NCI-H82 treated with DMSO at 0.1 percent for 48 hours (cell line): ENCODE data around the gene RNPEP.
"Not testable (repeated sequence)": the region's sequence is repeated elsewhere in the genome, so short reads cannot be mapped to it uniquely, and the experiment has no call there.

Experiments used
- DNase-seq: peaks from one replicate; lab custom pipeline; 2025; ENCODE audit not compliant: unreplicated experiment; lab: John Stamatoyannopoulos, UW

RNPEP gene

DNA sequence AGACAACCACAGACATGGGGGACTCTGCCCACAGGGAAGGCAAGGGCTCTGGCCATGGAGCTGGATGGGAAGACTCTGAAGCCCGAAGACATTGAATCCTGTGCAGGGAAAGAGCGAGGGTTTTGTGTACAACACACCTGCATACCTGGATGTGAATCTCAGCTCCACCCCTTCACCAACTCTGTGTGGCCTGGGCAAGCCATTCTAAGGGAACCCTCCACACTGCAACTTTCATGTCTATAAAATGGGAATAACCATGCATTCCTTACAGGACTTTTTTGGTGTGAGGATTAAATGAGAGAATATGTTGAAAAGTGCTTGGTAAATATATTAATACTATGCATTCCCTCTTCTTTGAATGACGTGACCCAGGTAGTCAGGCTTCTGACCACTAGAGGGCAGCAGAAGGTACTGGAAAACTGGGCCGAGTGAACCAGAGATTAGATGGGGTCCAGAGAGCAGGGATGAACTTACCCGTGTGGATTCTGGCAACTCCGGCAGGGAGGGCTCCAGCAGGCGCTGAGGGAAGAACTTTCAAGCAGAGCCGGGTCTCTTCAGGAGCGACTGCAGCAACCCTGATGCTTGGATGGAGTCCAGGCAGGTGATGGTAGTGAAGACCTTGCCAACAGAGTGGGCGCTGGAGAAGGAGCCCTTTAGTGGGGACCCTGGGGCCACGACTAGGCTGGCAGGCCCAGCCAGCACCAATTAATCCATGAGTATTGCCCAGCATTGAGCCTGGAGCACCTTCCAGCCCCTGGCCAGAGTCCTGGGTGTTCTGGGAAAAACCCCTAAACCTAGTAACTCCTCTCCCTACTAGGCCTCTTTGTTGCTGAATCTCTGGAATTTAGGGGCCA is 27.1 kb downstream of the RNPEP start:
- peak; percentile 84 for DNase-seq

DNA sequence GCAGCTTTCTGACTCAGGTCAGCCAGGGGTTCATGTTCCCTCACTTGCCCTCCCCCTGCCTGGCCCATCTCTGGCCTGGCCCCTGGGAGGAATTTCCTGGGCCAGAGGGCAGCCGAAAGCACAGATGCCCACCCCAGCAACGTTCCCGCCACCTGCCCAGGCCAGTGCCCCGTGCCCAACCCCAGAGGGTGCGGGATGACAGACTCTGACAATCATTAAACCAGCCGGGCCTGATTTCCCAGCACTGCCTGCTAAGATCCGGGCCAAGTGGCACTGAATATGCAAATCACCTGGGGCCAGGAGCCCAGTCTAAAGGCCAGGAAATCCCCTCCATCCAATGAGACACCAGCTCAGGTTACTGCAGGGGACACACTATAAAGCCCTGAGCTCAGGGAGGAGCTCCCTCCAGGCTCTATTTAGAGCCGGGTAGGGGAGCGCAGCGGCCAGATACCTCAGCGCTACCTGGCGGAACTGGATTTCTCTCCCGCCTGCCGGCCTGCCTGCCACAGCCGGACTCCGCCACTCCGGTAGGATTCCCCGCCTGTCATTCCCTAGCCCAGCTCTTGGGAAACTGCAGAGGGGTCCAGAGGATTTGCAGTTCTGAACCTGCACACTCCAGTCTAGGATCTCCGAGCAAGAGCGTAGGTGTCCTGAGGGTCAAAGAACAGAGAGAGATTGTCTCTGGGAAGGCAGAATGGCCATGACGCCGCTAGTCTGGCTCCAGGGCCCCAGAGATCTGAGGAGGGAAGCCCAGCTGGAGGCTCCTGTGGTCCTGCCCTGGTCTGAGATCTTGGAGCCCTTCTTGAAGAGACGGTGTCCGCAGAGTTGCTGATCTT is 27.9 kb downstream of the RNPEP start, which contains the start of gene ELF3:
Gene ELF3, plus strand, starts transcription at position 408 of the 836 bp plus-strand sequence. CDS start 550 bp downstream, outside the sequence.
- DNase-seq = peak; percentile 66

DNA sequence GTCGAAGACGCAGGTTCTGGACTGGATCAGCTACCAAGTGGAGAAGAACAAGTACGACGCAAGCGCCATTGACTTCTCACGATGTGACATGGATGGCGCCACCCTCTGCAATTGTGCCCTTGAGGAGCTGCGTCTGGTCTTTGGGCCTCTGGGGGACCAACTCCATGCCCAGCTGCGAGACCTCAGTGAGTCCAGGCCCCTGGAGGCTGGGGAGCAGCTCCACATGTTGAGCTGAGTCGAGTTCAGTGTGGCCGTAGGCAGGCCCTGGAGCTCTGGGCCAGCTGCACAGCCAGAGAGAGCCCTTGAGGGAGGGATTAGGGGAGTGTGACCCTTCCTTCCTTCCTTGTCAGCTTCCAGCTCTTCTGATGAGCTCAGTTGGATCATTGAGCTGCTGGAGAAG is 29.5 kb downstream of the RNPEP start:
- DNase-seq = no peak

- no peak for DNase-seq
Observed at GRCh38 chr1:202012544-202013478, 30.4 kb downstream of the RNPEP start.

DNA sequence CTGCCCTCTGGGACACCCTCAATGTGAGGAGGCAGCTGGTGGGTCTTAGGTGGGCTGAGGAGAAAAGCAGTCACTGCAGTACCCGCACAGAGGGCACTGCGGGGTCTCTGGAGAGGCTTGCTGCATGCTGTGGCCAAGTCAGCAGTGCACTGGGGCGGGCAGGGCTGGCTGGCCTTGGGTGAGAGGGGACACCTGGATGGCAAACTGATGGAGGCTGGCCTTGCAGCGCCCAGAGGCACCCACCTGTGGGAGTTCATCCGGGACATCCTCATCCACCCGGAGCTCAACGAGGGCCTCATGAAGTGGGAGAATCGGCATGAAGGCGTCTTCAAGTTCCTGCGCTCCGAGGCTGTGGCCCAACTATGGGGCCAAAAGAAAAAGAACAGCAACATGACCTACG is 31.2 kb downstream of the RNPEP start:
- no peak for DNase-seq

DNA sequence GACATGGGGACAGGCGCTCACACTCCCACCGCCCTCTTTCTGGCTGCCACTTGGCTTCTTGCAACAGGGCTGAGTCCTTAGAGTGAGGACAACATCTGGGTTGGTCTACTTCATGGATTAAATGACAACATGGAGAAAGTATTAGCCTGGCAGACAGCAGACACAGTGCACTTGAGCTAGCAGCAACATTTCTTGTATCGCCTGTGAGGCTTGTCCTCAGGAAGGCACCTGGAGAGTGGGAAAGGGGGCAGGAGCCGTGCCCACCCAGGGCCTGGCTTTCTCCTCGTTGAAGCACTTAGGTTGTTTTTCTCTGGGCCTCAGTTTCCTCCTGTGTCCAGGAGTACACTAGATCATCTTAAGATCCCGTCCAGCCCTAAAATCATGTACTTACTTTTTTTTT is 31.6 kb downstream of the RNPEP start:
- no peak for DNase-seq

DNA sequence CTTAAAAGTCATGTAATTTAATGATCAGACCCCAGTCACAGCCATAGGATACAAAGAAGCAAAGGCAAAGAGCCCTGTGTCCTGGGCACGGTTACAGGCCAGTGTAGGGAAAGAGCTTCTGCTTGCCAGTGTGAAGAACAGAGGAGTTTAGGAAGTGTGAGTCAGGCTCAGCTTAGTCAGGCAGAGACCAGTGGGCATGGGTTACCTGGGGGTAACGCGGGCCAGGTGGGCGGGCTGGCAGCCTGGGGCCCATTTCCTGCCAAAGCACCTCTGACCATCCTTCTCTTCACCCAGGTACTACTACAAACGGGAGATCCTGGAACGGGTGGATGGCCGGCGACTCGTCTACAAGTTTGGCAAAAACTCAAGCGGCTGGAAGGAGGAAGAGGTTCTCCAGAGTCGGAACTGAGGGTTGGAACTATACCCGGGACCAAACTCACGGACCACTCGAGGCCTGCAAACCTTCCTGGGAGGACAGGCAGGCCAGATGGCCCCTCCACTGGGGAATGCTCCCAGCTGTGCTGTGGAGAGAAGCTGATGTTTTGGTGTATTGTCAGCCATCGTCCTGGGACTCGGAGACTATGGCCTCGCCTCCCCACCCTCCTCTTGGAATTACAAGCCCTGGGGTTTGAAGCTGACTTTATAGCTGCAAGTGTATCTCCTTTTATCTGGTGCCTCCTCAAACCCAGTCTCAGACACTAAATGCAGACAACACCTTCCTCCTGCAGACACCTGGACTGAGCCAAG is 32.6 kb downstream of the RNPEP start:
- DNase-seq = no peak

DNA sequence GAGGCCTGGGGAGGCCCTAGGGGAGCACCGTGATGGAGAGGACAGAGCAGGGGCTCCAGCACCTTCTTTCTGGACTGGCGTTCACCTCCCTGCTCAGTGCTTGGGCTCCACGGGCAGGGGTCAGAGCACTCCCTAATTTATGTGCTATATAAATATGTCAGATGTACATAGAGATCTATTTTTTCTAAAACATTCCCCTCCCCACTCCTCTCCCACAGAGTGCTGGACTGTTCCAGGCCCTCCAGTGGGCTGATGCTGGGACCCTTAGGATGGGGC is 33.2 kb downstream of the RNPEP start:
- no peak for DNase-seq

DNA sequence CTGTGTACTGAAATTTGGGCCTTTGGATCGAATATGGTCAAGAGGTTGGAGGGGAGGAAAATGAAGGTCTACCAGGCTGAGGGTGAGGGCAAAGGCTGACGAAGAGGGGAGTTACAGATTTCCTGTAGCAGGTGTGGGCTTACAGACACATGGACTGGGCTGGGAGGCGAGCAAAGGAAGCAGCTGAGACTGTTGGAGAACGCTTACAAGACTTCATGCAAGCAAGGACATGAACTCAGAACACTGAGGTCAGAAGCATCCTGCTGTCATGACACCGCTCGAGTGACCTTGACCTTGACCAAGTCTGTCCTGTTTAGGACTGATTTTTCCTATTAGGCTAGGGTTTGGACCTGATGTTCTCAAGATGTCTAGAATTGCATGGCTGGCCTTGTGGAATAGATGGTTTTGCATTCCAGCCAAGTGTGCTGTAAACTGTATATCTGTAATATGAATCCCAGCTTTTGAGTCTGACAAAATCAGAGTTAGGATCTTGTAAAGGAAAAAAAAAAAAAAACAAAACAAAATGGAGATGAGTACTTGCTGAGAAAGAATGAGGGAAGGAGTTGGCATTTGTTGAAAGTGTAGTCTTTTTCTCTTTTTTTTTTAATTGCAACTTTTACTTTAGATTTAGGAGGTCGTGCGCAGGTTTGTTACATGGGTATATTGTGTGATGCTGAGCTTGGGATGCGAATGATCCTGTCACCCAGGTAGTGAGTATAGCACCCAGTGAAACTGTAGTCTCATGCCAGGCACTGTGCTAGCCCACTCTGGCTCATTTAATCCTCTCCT is 33.8 kb downstream of the RNPEP start:
- DNase-seq = no peak

- no peak for DNase-seq
Observed at GRCh38 chr1:202016811-202017748, 34.6 kb downstream of the RNPEP start.

DNA sequence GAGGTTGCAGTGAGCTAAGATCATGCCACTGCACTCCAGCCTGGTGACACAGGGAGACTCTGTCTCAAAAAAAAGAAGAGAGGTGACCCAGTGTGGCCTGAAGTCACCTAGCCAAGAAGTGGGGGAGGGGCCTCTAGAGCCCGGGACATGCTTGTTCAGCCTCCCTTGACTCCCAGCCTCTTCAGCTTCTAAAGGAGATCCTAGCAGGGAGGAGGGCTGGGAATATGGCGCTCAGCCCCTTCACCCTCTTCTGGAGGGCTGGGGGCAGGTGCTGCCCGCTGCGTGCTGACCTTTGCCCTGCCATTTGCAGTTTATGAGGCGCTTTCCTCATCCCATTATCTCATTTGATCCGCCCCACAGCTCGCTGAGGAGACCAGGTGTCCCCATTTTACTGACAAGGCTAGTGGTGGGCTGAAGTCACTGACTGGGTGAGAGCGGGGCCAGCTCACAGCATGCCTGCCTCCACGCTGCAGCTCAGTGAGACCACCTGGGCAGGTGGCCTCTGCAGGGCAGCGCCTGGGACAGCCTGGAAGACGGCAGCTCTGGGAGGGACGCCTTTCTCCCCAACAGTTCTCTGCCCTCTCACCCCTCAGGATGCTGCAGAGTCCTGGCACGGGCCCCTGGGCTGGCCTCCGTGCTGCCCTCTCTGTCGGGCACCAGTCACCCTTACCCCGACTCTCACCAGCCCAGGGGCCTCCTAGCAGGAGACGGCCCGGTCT is 35.5 kb downstream of the RNPEP start:
- DNase-seq = no peak

DNA sequence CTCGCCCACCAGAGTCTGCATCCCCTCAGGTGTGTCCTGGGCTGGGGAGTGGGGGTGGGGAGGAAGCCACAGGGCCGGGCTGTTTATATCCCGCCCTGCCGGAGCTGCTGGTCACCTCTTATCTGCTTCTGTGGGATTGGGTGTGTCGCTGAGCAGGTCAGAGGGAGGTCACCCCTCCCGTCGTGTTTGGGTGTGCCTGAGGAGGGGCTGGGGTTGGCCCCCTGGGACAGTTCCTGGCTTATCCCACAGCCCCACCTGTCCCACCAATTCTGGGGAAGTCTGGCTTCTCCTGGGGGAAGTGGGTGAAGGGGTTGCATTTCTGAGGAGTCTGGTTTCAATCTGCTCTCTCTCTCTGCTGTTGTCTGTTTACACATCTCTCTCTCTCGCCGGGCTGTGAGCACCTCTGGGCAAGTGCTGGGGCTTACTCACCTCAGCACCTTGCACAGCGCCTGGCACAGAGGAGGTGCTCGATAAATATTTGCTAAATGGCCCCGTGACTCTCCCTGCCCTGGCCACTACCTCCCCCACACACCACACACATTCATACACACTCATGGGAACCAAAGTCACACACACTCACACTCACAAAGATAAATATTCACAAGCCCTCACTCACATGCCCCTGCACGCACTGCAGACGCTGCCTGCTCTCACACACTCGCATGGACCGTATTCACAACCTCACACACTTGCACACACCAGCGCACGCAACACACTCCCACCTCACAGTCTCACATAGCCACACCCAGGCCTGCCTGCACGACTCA is 36.2 kb downstream of the RNPEP start:
- no peak for DNase-seq

- DNase-seq = not testable (repeated sequence)
Observed at GRCh38 chr1:202019235-202019558, 36.7 kb downstream of the RNPEP start.

GRCh38 chr1:202023001-202023433 is 40.6 kb downstream of the RNPEP start:
- DNase-seq = no peak

DNA sequence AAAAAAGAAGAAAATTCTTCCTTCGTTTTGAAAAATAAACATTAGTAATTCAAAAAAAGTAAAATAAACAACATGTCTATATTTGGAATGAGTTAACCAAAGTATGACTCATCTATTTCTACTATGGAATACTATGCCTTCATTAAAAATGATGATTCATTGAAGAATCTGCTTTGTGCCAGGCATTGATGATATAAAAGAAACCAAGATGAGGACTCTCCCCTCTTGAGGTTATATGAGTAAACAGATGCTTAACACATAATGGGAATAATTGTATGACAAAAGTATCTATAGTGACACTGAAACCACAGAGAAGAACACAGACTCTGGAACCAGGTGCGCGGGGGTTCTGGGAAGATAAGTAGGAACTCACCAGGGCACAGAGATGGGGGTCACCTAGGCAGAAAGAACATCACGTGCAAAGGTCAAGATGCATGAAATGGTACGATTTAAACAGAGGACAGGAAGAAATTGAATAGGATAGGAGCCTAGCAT is 46.8 kb downstream of the RNPEP start:
- no peak for DNase-seq

GRCh38 chr1:202029727-202030126 is 47.3 kb downstream of the RNPEP start:
- no peak for DNase-seq

DNA sequence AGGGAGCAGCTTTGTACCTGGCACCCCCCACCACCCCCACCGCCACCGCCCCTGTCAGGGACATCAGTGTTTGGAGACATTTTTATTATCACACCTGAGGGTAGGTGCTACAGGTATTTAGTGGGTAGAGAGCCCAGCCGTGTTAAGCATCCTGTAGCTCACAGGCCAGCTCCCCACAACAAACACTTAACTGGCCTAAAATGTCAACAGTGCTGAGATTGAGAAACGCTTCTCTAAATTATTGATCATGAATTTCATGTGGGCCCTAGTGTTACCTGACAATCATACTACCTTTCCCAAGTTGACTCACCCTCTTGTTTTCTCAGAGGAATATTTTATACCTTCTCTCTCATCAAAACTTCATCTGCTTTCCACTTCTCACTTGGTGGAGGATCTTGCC is 49.3 kb downstream of the RNPEP start:
- DNase-seq = no peak
